ENCODE measurements around the gene TRAIP. TPM values are rescaled to one million over a fixed set of nuclear protein-coding genes. Genes with fewer than 3 reads are reported as not detected.

The TRAIP gene
- total RNA-seq = 2.5 and 2.7 TPM in 2 replicates

GRCh38 chr3:49856181-49857005 lies at the start of gene TRAIP:
Gene TRAIP (minus strand): TSS chr3:49856564. CDS start chr3:49856453, 111 bp downstream.

GRCh38 chr3:49903451-49904424 lies 47.4 kb upstream of the TRAIP start, which contains the start of gene MST1R:
Gene MST1R (minus strand): TSS chr3:49903873. CDS start chr3:49903609, 264 bp downstream.

GRCh38 chr3:49869525-49870126 lies 13.3 kb upstream of the TRAIP start, which contains the start of gene CAMKV:
Gene CAMKV (minus strand): TSS chr3:49869906. CDS start chr3:49862388, 7,518 bp downstream.

GRCh38 chr3:49813497-49814174 lies 42.7 kb downstream of the TRAIP start, which contains the start of gene UBA7:
Gene UBA7 (minus strand): TSS chr3:49813953. CDS start chr3:49813787, 166 bp downstream.

GRCh38 chr3:49802719-49803464 lies 53.5 kb downstream of the TRAIP start, which contains the start of gene INKA1:
Gene INKA1 (plus strand): TSS chr3:49803261. CDS start chr3:49803393, 132 bp downstream.

GRCh38 chr3:49799761-49800160 lies 56.6 kb downstream of the TRAIP start, which contains the start of gene CDHR4:
Gene CDHR4 (minus strand): TSS chr3:49799873. CDS start chr3:49799812, 61 bp downstream.

GRCh38 chr3:49786357-49787181 lies 69.8 kb downstream of the TRAIP start, which contains the start of gene IP6K1:
Gene IP6K1 (minus strand): TSS chr3:49786542. CDS start chr3:49748040, 38,502 bp downstream.

Small RNAs within 50 kb of the gene (small RNA-seq; reads per million reads assigned to genes)
- not detected for gene RN7SL217P

Other genes with a start within 250 kb of the TRAIP start
- 104 and 137 TPM in 2 replicates for gene APEH, start 182.2 kb downstream of the TRAIP start, total RNA-seq
- 9.4 and 33.4 TPM in 2 replicates for gene MST1, start 167.1 kb downstream of the TRAIP start, total RNA-seq
- 36.9 and 38.8 TPM in 2 replicates for gene RNF123, start 167.0 kb downstream of the TRAIP start, total RNA-seq
- gene AMIGO3, start 136.9 kb downstream of the TRAIP start, total RNA-seq = 3.3 and 4.3 TPM in 2 replicates
- 25.5 and 46.7 TPM in 2 replicates for gene GMPPB, start 132.6 kb downstream of the TRAIP start, total RNA-seq
- 31.4 and 42.1 TPM in 2 replicates for gene IP6K1, start 70.0 kb downstream of the TRAIP start, total RNA-seq
- gene CDHR4, start 56.7 kb downstream of the TRAIP start, total RNA-seq = 0.54 and 1.2 TPM in 2 replicates
- 1.8 and 2.0 TPM in 2 replicates for gene INKA1, start 53.3 kb downstream of the TRAIP start, total RNA-seq
- 0.76 and 2.7 TPM in 2 replicates for gene UBA7, start 42.6 kb downstream of the TRAIP start, total RNA-seq
- not detected in 2 replicates for gene CAMKV, start 13.3 kb upstream of the TRAIP start, total RNA-seq
- gene MST1R, start 47.3 kb upstream of the TRAIP start, total RNA-seq = 0.79 and 2.1 TPM in 2 replicates
- gene MON1A, start 73.2 kb upstream of the TRAIP start, total RNA-seq = 5.5 and 10.0 TPM in 2 replicates
- 38.0 and 56.1 TPM in 2 replicates for gene RBM6, start 83.6 kb upstream of the TRAIP start, total RNA-seq
- gene RBM5, start 232.4 kb upstream of the TRAIP start, total RNA-seq = 166 and 212 TPM in 2 replicates